DMS153 treated with DMSO at 0.1 percent for 48 hours (cell line): ENCODE data around the gene DELE1.

ENCODE experiments used
- DNase-seq: peaks from one replicate; lab custom pipeline; 2025; ENCODE audit not compliant: unreplicated experiment; lab: John Stamatoyannopoulos, UW

Gene DELE1

GRCh38 chr5:141989720-141990119 lies 66.0 kb downstream of the DELE1 start:
- DNase-seq = no peak
